Spleen (tissue), 11 donors: Measurements from ENCODE around the gene SLC26A6. TPM values are rescaled to one million over a fixed set of nuclear protein-coding genes. Genes with fewer than 3 reads are reported as not detected.

ENCODE experiments used
- DNase-seq: peaks from one replicate; pipeline ENCODE4 v3.0.0-alpha.2; 2020
- H3K27ac ChIP-seq, 8 donors: fragments of 200-600 bp; sonication (generic) in 7 of 8; 1 replicate in 4 of 8; 2 replicates in 4 of 8; pipeline versions ENCODE4 v1.5.0 to v1.8.0; 2016 to 2021; ENCODE audit warnings: inconsistent platforms in 4 of 8, mild to moderate bottlenecking in 4 of 8, moderate library complexity in 1 of 8
- H3K27me3 ChIP-seq, 7 donors: fragments of 200-600 bp; sonication (generic) in 6 of 7; replicated peaks in 1 of 7; 1 replicate in 4 of 7; 2 replicates in 3 of 7; pipeline versions ENCODE4 v1.5.0 to v1.8.0; 2016 to 2021; ENCODE audit warnings: inconsistent platforms in 3 of 7, mild to moderate bottlenecking in 1 of 7
- H3K36me3 ChIP-seq, 6 donors: fragments of 200-600 bp; sonication (generic) in 5 of 6; 1 replicate in 4 of 6; 2 replicates in 2 of 6; pipeline versions ENCODE4 v1.5.0 to v1.8.0; 2016 to 2021; ENCODE audit warnings: inconsistent platforms in 2 of 6
- H3K4me1 ChIP-seq, 6 donors: fragments of 200-600 bp; sonication (generic) in 5 of 6; 1 replicate in 3 of 6; 2 replicates in 3 of 6; pipeline versions ENCODE4 v1.5.0 to v1.8.0; 2016 to 2021; ENCODE audit warnings: inconsistent platforms in 3 of 6
- H3K4me3 ChIP-seq, 8 donors: fragments of 200-600 bp; sonication (generic) in 7 of 8; 1 replicate in 4 of 8; 2 replicates in 4 of 8; pipeline versions ENCODE4 v1.5.0 to v1.8.0; 2016 to 2021; ENCODE audit warnings: inconsistent platforms in 4 of 8, mild to moderate bottlenecking in 4 of 8, moderate library complexity in 2 of 8
- H3K9me3 ChIP-seq, 8 donors: fragments of 200-600 bp; sonication (generic) in 7 of 8; 1 replicate in 4 of 8; 2 replicates in 4 of 8; pipeline versions ENCODE4 v1.5.0 to v1.8.0; 2016 to 2021; ENCODE audit warnings: inconsistent platforms in 4 of 8
- POLR2A ChIP-seq, 3 donors: fragments of 450-650 bp; IDR thresholded peaks; one replicate each; pipeline ENCODE4 v1.5.1; 2017; ENCODE audit warnings: antibody characterized with exemption in 3 of 3, mild to moderate bottlenecking in 1 of 3
- POLR2AphosphoS5 ChIP-seq, 3 donors: sonication (generic); formaldehyde crosslinking; IDR thresholded peaks; one replicate each; pipeline ENCODE4 v1.5.1; 2017; ENCODE audit warnings: antibody characterized with exemption in 3 of 3
- WGBS, 5 donors: extraction: QIAGEN DNeasy Blood & Tissue Kit in 3 of 5; methylation state at CpG; one replicate each; pipeline versions ENCODE4 v1.1.5 to v1.1.7; 2013 to 2018; 5-methylcytosine and 5-hydroxymethylcytosine counted together
- intact Hi-C: fragments of 100-400 bp; cut with DNase I; formaldehyde crosslinking; loops from one replicate; pipeline ENCODE4 v1.15.0; 2023; ENCODE audit warnings: low total_unique reads
- polyA plus RNA-seq, 3 donors: library from polyadenylated mRNA; stranded (reverse); fragments of 200-250 nt; gene quantifications; one replicate each; pipeline ENCODE4 v1.2.1, GENCODE V29; 2013
- total RNA-seq, 7 donors: library from RNA; depleted of rRNA in 3 of 7; stranded (reverse); fragments of >200 nt in 3 of 7; fragmentation: NEBNext Ultra II Directional in 4 of 7; extraction: Animal tissue kit (Norgen Biotek cat#: 25700) in 4 of 7; gene quantifications; one replicate each; pipeline versions ENCODE4 v1.1.0 to v1.2.1, GENCODE V29; 2016 to 2021
- TF ChIP-seq, protein P1 (sequence below), 11 experiments: fragments of 200-600 bp in 7 of 11; fragments of 450-650 bp in 4 of 11; sonication (generic) in 4 of 11; IDR thresholded peaks in 8 of 11; conservative IDR thresholded peaks in 3 of 11; 1 replicate in 7 of 11; 2 replicates in 4 of 11; pipeline versions ENCODE4 v1.4.0 to v1.8.0; 2016 to 2021; ENCODE audit warnings: antibody characterized with exemption in 11 of 11, inconsistent platforms in 4 of 11, mild to moderate bottlenecking in 1 of 11
- donor health status: healthy with polysubstance abuse.
- donor health status: DM: no; HTN: no; CAD: no; lungs with moderate emphysema.
- donor health status: DM: no; HTN: no; CAD: no.
- donor health status: Bipolar disorder and iron deficiency.
- donor health status: healthy.
- donor health status: DM: no; HTN: no; CAD: no.
- donor health status: DM: yes; HTN: yes; CAD: no.

Gene SLC26A6
- total and polyA plus RNA-seq, 10 donors = 8.5 to 59.7 (median 22.1) TPM

DNA sequence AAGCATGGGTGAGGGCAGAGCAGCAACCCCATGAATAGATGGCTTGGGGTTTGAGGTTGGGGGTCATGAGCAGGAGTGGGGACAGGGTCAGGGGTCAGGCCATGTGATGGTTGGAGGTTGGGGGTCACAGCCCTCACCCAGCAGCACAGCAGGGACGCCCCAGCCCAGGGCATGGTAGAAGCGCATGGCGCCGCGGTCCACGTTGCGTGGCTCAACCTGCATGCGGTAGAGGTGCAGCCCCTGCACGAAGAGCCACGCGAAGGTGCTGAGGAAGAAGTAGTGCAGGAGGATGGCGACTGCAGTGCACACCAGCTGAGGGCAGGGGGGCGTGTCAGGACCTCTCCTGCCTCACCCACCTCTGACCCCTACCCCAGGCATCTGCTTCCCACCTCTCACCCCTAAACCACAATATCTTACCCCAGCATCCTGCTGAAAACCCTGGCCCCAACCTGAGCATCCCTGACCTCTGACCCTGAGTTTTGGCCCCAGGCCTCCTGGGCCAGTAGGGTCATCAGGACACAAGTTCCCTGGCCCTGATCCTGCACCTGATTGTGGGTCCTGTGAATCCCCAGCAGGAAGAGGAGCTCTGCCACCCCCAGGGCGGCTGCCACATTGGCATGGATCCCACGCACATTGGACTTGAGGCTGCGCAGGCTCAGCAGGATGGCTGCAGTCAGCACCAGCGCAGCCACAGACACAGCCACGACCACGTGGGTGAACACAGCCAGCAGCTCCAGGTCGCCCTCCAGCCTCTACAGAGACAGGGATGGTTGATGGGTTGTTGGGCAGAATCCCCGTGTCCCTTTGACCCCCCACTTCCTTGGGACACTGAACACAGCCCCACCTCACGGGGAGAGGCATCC, 9.9 kb upstream of the SLC26A6 start:
- H3K27me3 ChIP-seq = peaks cover 0 to 6% (median 0%) of the 10 kb centered on the region in 7 donors
- H3K36me3 ChIP-seq = no peaks in the 10 kb centered on the region
- intact Hi-C loops = no loop called here
- DNase-seq = no peak
- TF ChIP-seq, protein P1, sequence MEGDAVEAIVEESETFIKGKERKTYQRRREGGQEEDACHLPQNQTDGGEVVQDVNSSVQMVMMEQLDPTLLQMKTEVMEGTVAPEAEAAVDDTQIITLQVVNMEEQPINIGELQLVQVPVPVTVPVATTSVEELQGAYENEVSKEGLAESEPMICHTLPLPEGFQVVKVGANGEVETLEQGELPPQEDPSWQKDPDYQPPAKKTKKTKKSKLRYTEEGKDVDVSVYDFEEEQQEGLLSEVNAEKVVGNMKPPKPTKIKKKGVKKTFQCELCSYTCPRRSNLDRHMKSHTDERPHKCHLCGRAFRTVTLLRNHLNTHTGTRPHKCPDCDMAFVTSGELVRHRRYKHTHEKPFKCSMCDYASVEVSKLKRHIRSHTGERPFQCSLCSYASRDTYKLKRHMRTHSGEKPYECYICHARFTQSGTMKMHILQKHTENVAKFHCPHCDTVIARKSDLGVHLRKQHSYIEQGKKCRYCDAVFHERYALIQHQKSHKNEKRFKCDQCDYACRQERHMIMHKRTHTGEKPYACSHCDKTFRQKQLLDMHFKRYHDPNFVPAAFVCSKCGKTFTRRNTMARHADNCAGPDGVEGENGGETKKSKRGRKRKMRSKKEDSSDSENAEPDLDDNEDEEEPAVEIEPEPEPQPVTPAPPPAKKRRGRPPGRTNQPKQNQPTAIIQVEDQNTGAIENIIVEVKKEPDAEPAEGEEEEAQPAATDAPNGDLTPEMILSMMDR (IDR thresholded peaks at IDR 0.05 in 8 of 11, conservative IDR thresholded peaks at IDR 0.05 in 3 of 11) = no peak
- no peak for TF ChIP-seq POLR2A (IDR thresholded peaks at IDR 0.05)
- TF ChIP-seq POLR2AphosphoS5 (IDR thresholded peaks at IDR 0.05) = no peak
- WGBS, 5 donors = 90 to 94% (median 91%) methylated on average over 5 to 22 of the region's 22 CpGs
- no peaks in the 10 kb centered on the region for H3K4me1 ChIP-seq
- no peak overlapping the region for H3K4me3 ChIP-seq
- no peak overlapping the region for H3K27ac ChIP-seq
- H3K9me3 ChIP-seq = no peaks in the 10 kb centered on the region

DNA sequence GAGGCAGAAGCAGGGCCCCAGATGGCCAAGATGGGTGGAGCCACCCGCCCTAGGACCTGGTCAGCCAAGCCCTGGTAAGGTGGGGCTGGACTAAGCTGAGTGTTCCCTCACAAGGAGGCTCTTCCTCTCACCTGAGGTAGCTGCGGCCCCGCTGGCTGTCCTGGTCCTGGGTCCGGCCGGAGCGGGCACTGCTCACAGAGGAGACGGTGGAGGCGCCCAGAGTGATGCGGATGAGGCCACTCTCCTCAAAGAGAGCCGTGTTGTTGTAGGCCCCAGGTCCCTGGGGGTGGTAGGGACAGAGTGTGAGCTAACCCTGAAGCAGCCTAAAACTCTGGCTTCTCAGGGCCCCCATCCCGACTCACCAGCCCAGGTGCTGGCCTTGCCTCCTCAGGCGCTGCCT, 7.3 kb upstream of the SLC26A6 start:
- Histone ChIP-seq H3K36me3 (no peaks in the 10 kb centered on the region), H3K4me1 (no peaks in the 10 kb centered on the region), H3K27me3 (peaks cover 0 to 6% (median 0%) of the 10 kb centered on the region in 7 donors), H3K4me3 (no peak overlapping the region), H3K9me3 (no peaks in the 10 kb centered on the region), H3K27ac (no peak overlapping the region)
- intact Hi-C loops = no loop called here
- DNase-seq = no peak
- TF ChIP-seq POLR2A (IDR thresholded peaks at IDR 0.05) (no peak), POLR2AphosphoS5 (IDR thresholded peaks at IDR 0.05) (no peak)
- TF ChIP-seq, protein P1 (IDR thresholded peaks at IDR 0.05 in 8 of 11, conservative IDR thresholded peaks at IDR 0.05 in 3 of 11) = no peak
- 89 to 95% (median 91%) methylated on average over 11 to 12 of the region's 12 CpGs for WGBS, 5 donors

DNA sequence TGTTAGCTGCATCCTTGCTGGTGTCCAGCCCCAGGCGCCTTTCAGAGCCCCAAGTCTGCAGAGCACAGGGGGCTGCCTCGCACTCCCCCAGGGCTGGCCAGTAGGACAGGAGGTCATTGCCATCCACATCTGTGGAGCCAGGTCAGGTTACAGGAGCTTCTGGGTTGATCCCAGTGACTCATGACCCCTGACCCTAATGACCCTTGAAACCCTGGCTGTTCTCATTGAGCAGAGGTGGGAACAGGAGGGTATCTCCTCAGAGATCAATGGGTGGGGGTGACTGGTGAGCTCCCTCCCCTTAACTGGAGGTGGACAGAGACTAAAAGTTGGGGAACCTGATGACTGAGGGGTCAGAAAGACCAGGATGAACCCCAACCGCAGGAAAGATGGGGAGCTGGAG, 6.1 kb upstream of the SLC26A6 start:
- 87 to 97% (median 93%) methylated on average over 3 of the region's 3 CpGs for WGBS, 5 donors
- intact Hi-C loops = no loop called here

More for the DNA sequence above, 6.1 kb upstream of the SLC26A6 start:
- H3K9me3 ChIP-seq = no peaks in the 10 kb centered on the region
- no peak for DNase-seq
- H3K27ac ChIP-seq = no peak overlapping the region
- no peaks in the 10 kb centered on the region for H3K36me3 ChIP-seq
- H3K4me3 ChIP-seq = no peak overlapping the region
- H3K4me1 ChIP-seq = peaks cover under 1 to 9% (median 4%) of the 10 kb centered on the region in 6 donors
- TF ChIP-seq, protein P1 (IDR thresholded peaks at IDR 0.05 in 8 of 11, conservative IDR thresholded peaks at IDR 0.05 in 3 of 11) = no peak
- no peak for TF ChIP-seq POLR2A (IDR thresholded peaks at IDR 0.05)
- no peak for TF ChIP-seq POLR2AphosphoS5 (IDR thresholded peaks at IDR 0.05)
- H3K27me3 ChIP-seq = peaks cover 0 to 6% (median 0%) of the 10 kb centered on the region in 7 donors
